Measurements from ENCODE around the gene PAPPA2. TPM values are rescaled to one million over a fixed set of nuclear protein-coding genes. Genes with fewer than 3 reads are reported as not detected.
"Not testable (repeated sequence)": the region's sequence is repeated elsewhere in the genome, so short reads cannot be mapped to it uniquely, and the experiment has no call there.

The PAPPA2 gene
- total RNA-seq, 1 donor from 2014 or later: 1.6 TPM

- intact Hi-C loops (cut with DNase I): no loop called here
- no peak for ATAC-seq
- DNase-seq (ENCODE audit: low spot score): no peak
Observed at GRCh38 chr1:176717066-176717750, 254.2 kb downstream of the PAPPA2 start.

DNA sequence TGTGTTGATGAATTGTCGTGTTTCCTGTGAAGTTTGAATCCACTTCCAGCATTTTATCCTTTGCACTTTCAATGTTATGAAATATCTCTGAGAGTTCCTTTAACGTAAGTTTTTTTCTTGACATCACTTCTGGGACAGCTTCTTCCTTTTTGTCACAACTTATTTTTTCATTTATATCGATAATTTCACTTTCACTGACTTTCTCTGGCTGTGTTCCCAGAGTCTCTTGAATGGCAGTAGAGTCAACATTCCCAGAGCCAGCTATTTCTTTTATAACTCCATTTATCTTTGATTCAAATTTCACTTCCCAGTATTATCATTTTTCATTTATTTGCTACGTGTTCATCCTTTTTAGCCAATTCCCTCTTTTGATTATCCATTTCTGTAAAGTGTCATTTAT, 256.5 kb downstream of the PAPPA2 start:
- DNase-seq (ENCODE audit: low spot score): no peak
- ATAC-seq: no peak
- intact Hi-C loops (cut with DNase I): no loop called here

GRCh38 chr1:176720838-176721237, 257.9 kb downstream of the PAPPA2 start:
- intact Hi-C loops (cut with DNase I): no loop called here
- DNase-seq (ENCODE audit: low spot score) (no peak), ATAC-seq (no peak)

- ATAC-seq: no peak
- no peak for DNase-seq (ENCODE audit: low spot score)
- intact Hi-C loops (cut with DNase I): no loop called here
Observed at GRCh38 chr1:176733661-176734060, 270.7 kb downstream of the PAPPA2 start.

DNA sequence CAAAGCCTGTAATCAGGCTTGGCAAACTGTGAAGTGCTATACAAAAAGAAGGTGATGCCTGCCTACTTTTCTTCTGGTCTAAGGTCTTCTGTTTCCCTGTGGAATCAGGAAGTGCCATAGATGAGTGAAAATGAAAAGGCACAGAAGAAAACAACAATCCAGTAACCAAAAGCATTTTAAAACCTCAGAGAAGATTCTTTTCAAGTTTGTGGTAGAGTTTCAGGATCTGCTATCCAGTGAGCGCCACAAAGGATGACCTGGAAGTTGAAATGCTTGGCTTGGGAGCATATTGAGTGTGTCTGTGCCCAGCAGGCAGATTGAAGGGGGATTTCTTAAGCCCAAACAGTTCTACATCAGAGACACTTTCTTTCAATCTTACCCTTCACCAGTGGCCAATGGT, 272.2 kb downstream of the PAPPA2 start:
- intact Hi-C loops (cut with DNase I): no loop called here

DNA sequence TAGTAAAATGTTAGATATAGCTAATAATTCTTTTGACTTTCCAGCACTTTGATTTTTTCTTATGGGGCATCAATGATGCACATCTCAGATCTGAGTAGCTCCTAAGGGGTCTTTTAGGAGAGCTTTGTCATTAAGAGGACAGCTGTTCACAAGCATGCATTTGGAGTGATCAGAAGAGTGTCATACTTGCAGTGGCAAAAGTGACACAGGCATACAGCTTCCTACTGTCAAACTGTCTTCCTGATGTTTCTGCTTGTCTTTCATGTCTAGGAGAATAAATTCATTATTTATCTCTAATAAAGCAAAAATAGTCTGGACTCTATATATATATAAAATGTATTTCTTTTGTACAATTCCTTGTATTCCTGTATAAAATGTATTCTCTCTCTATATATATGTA, 273.0 kb downstream of the PAPPA2 start:
- intact Hi-C loops (cut with DNase I): no loop called here
- no peak for DNase-seq (ENCODE audit: low spot score)
- ATAC-seq: no peak

More for the DNA sequence above, 272.2 kb downstream of the PAPPA2 start:
- DNase-seq (ENCODE audit: low spot score) (no peak), ATAC-seq (no peak)

- intact Hi-C loops (cut with DNase I): no loop called here
- DNase-seq (ENCODE audit: low spot score): no peak
- ATAC-seq: no peak
Observed at GRCh38 chr1:176741181-176741580, 278.2 kb downstream of the PAPPA2 start.

- intact Hi-C loops (cut with DNase I): no loop called here
- no peak for DNase-seq (ENCODE audit: low spot score)
- no peak for ATAC-seq
Observed at GRCh38 chr1:176742322-176742721, 279.3 kb downstream of the PAPPA2 start.

DNA sequence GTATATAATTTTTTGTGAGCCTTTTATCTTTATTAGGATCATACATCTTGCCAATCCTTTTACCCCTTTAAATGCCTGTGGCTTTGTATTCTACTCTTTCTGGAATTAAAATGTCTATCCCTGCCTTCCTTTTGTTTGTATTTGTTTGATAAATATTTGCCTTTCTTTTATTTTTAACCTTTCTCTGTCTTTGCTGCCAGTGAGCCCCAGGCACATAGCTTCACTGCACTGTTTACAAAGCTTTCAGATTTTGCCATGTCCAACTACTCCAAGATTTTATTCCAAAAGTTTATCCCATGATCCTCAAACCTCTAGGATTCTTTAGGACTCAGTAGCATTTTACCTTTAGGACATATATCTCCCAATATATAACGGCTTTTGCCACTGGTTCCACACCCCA, 281.2 kb downstream of the PAPPA2 start:
- ATAC-seq: no peak
- intact Hi-C loops (cut with DNase I): no loop called here

GRCh38 chr1:176745945-176746344, 283.0 kb downstream of the PAPPA2 start:
- intact Hi-C loops (cut with DNase I): no loop called here
- ATAC-seq: no peak
- no peak for DNase-seq (ENCODE audit: low spot score)

More for the DNA sequence above, 281.2 kb downstream of the PAPPA2 start:
- DNase-seq (ENCODE audit: low spot score): no peak

DNA sequence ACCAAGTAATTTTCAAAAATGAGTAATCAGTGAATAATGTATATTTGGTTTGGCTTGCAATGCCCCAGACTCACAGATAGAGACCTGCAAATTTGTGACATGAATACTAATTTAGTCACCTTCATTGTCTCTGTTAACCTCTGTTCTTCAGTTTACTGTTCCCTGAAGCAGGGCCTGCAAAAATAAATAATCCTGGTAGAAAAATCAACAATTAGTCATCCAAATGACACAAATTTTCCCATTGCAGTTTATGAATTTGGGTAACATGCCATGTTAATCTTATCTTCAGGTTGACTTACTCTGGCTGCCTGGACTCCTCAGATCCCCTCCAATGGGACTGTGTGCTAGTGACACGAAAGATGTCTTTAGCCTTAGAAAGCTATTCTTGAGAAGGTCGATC, 289.5 kb downstream of the PAPPA2 start:
- DNase-seq (ENCODE audit: low spot score) (no peak), ATAC-seq (no peak)
- intact Hi-C loops (cut with DNase I): no loop called here

GRCh38 chr1:176754676-176755075, 291.7 kb downstream of the PAPPA2 start:
- intact Hi-C loops (cut with DNase I): no loop called here
- no peak for DNase-seq (ENCODE audit: low spot score)

DNA sequence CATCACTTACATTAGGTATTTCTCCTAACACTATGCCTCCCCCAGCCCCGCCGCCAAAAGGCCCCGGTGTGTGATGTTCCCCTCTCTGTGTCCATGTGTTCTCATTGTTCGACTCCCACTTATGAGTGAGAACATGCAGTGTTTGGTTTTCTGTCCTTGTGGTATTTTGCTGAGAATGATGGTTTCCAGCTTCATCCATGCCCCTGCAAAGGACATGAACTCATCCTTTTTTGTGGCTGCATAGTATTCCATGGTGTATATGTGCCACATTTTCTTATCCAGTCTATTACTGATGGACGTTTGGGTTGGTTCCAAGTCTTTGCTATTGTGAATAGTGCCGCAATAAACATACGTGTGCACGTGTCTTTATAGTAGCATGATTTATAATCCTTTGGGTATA, 293.8 kb downstream of the PAPPA2 start:
- DNase-seq (ENCODE audit: low spot score); intact Hi-C loops (cut with DNase I); ATAC-seq: not testable (repeated sequence)

More at GRCh38 chr1:176754676-176755075, 291.7 kb downstream of the PAPPA2 start:
- no peak for ATAC-seq

DNA sequence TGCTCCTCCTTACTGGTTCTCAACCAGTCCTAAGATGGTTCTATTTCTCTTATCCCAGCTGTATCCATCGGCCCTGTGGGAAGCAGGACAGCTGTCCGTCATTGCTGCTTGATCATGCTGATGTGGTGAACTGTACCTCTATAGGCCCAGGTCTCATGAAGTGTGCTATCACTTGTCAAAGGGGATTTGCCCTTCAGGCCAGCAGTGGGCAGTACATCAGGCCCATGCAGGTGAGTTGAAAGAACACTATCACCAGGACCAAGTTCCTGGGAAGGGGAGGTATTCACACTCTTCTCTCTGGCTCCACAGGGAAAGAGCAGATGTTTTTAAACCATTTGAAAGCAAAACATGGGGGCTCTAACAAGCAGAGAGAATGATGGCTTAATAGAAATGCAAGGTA, 302.6 kb downstream of the PAPPA2 start:
- intact Hi-C loops (cut with DNase I): no loop called here
- DNase-seq (ENCODE audit: low spot score) (no peak), ATAC-seq (no peak)

DNA sequence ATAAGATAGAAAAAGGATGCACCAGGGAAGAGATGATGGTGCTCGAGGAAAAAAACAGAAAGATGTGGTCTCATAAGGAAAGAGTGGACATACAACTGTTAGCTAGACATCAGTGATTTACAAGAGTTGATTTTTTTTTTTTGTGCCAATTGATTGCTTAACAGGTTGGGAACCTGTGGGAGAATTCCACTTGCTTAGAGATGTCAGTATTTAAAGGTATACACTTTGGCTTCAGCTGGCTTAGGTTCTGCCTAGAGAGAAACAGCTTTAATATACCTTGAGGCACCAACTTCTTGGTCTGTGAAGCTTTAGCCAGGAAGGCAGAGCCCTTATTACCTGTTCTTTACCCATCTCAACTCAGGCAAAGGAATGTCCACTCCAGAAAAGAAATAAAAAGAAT, 303.8 kb downstream of the PAPPA2 start:
- ATAC-seq: no peak
- intact Hi-C loops (cut with DNase I): no loop called here
- DNase-seq (ENCODE audit: low spot score): no peak

GRCh38 chr1:176767714-176768136, 304.8 kb downstream of the PAPPA2 start:
- DNase-seq (ENCODE audit: low spot score): no peak
- intact Hi-C loops (cut with DNase I): no loop called here
- no peak for ATAC-seq

DNA sequence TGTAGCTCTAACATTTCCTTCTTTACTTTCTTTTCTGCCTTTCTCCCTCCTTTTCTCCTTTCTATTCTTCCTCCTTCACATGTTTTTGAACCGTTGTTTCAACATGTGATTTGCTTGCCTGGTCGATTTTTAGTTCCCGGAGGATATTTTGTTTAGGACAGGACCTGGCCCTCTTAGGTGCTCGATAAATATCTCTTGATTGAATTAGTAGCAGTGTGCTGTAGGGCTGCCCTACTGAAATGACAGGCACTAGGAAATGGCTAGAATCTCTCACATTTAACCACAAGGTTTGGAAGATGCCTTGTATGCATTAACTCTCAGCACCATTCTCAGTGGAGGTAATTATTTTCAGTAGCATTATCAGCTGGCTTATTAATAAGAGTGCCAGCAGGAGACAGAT, 305.6 kb downstream of the PAPPA2 start:
- intact Hi-C loops (cut with DNase I): no loop called here
- ATAC-seq: no peak

GRCh38 chr1:176770066-176770465, 307.1 kb downstream of the PAPPA2 start:
- ATAC-seq (no peak), DNase-seq (ENCODE audit: low spot score) (no peak)
- intact Hi-C loops (cut with DNase I): no loop called here

More for the DNA sequence above, 305.6 kb downstream of the PAPPA2 start:
- DNase-seq (ENCODE audit: low spot score): no peak

DNA sequence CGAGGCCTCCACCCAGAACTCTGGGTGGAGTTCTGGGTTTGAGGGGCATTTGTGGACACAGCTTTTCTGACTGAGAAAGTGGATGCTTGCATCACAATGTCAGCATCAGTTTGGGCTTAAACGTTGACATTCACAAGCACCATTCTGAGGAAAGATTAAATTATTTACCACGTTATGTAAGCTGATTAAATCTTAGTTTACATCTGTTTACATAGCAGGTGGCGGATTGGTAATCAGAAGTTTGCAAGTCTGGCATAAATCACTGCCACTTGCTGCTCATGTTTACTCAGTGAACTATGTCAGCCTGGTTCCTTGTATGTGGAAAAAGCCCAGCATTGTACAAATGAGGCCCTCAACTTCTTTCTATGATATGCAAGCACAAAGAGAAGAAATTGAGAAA, 310.1 kb downstream of the PAPPA2 start:
- intact Hi-C loops (cut with DNase I): no loop called here
- ATAC-seq (no peak), DNase-seq (ENCODE audit: low spot score) (no peak)

GRCh38 chr1:176774224-176774623, 311.2 kb downstream of the PAPPA2 start:
- ATAC-seq: no peak
- DNase-seq (ENCODE audit: low spot score): no peak
- intact Hi-C loops (cut with DNase I): no loop called here

- intact Hi-C loops (cut with DNase I): no loop called here
- DNase-seq (ENCODE audit: low spot score) (no peak), ATAC-seq (no peak)
Observed at GRCh38 chr1:176775378-176775777, 312.4 kb downstream of the PAPPA2 start.
